Left colon (tissue), 2 donors: Measurements from ENCODE around the gene CDK6. TPM values are rescaled to one million over a fixed set of nuclear protein-coding genes. Genes with fewer than 3 reads are reported as not detected.
A peak's percentile ranks its signal among the peaks of the same experiment; 100 is the strongest.

Source experiments
- ATAC-seq: fragments of 200-7000 bp; cut with Tn5 transposase; one replicate; pipeline ENCODE4 v1.9.1; 2020; ENCODE audit warnings: mild to moderate bottlenecking, moderate library complexity
- DNase-seq, 2 donors: peaks; one replicate each; pipeline ENCODE4 v3.0.0-alpha.2; 2020
- intact Hi-C, 2 donors: fragments of 100-400 bp; cut with DNase I in 1 of 2; cut with micrococcal nuclease in 1 of 2; formaldehyde crosslinking; loops; one replicate each; pipeline versions ENCODE4 v1.11.2 to v1.14.0; 2022; cut with DNase I, micrococcal nuclease
- total RNA-seq, 2 donors: library from RNA; stranded (reverse); fragmentation: NEBNext Ultra II Directional; extraction: Animal tissue kit (Norgen Biotek cat#: 25700); gene quantifications; one replicate each; pipeline ENCODE4 v1.2.1, GENCODE V29; 2021
- donor health status: DM: no; HTN: no; CAD: no.
- donor health status: DM: yes; HTN: yes; CAD: no.

CDK6 gene
- total RNA-seq, 2 donors from 2014 or later, result 27.2 to 35.5 TPM

DNA sequence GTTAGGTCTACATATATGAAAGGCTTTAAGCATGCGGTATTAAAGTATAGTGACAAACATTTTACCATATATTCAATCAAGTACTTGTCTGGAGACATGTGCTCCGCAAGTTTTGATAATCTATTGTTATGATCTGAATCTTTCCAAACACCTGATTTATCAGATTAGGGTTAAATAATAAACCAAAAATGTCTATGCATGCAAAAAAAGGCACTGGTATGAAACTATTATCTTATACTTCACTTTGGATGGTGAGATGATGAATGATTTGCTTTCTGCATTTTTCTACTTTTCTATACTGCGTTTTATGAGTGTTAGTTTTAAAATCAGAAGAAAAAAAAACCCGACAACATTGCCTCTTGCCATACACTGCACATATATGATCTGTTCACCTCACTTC is 208.4 kb downstream of the CDK6 start:
- no peak for DNase-seq
- ATAC-seq, result no peak
- intact Hi-C loops, result loop anchor here in 1 of 2 donors (10.0 kb wide), 1 partner anchor 207 kb away; the partner anchor contains the start of gene CDK6

DNA sequence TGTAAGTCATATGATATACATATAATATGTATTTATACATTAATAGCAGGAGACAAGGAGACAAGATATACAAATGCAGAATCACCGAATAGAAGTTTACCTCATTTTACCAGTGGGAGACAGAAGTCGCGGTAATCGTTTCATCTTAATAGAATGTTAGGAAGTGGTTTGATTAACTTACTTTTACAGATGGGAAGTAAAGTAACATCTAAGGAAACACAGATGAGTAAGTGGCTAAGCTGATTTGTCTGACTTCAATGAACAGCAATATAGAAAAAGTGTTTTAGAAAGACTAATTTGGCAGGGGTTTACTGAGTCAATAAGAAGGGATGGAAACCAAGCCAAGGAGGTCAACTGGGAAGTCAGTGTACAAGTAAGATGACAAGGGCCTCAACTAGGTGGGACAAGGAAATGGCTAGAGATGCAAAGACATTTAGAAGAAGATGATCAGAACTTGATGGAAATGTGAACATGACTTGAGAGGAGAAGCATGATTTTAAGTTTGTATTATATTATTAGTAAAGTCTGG is 210.0 kb downstream of the CDK6 start:
- intact Hi-C loops, result loop anchor here in 1 of 2 donors (10.0 kb wide), 1 partner anchor 208 kb away; the partner anchor contains the start of gene CDK6
- ATAC-seq (no peak), DNase-seq (no peak)

GRCh38 chr7:92625617-92626016 is 210.8 kb downstream of the CDK6 start:
- intact Hi-C loops, result loop anchor here in 1 of 2 donors (10.0 kb wide), 1 partner anchor 209 kb away; the partner anchor contains the start of gene CDK6
- ATAC-seq (no peak), DNase-seq (no peak)

DNA sequence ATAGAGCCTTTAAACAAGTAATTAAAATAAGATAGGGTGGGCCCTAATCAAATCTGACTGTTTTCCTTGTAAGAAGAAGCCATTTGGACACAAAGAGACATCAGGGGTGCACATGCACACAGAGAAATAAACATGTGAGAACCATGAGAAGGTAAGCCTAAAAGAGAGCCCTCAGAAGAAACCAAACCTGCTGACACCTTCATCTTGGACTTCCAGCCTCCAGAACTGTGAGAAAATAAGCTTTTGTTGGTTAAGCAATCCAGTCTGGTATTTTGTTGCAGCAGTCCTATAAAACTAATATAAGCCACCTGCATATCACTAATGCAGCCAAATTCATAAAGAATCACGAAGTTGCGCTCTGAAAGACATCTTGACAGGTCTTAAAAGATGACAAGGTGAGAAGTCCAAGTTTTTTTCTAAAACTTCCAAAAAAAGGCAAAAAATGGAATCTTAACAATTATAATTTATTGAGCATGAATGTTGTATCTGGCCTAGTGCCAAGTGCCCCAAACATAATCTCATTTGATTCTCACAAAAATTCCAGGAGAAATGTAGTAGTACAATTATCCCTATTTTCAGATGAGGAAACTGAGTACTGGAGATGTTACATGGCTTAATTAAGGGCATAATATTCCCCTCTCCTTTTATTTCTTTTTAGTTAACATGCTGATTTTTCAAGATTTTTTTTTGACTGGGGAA is 211.9 kb downstream of the CDK6 start:
- ATAC-seq (no peak), DNase-seq (no peak)
- intact Hi-C loops, result loop anchor here in 1 of 2 donors (10.0 kb wide), 1 partner anchor 210 kb away; the partner anchor contains the start of gene CDK6

DNA sequence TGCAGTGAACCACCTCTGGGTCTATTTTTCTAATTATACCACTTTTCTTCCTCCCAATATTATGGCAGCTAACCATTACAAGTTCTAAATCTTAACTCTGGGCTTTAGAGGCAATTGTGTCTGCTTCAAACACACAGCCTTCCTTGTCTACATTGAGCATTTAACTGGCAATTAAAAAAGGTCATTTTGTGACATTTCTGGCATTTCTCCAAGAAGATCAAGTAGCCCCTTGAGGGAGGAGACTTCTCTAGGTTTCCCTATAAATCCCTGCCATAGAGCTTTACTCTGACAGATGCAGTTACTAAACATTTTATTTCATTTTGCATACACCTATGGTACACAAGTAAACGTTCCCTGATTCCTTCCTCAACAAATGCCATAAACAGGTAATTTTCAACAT is 212.8 kb downstream of the CDK6 start:
- ATAC-seq, result peak; percentile 39
- DNase-seq, result no peak
- intact Hi-C loops, result loop anchor here in 1 of 2 donors (10.0 kb wide), 1 partner anchor 211 kb away; the partner anchor contains the start of gene CDK6

DNA sequence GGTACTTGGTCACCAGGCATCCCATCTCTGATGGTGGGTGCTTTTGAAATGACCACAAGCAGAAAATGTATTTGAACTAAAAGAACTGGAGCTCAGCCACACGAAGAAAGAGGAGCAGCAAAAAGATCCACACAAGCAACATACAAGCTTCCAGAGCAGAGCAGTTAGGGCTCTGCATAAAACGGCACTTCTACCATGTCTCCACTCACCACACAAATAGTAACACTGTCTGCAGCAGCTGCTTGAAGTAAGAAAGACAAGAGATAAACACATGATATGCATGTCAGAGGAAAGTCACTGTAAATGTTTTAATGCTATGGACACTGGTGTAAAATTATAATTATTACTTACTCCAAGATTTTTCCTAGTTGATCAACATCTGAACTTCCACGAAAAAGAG is 213.7 kb downstream of the CDK6 start:
- ATAC-seq, result no peak

GRCh38 chr7:92622030-92622429 is 214.3 kb downstream of the CDK6 start:
- DNase-seq (no peak), ATAC-seq (no peak)
- intact Hi-C loops, result loop anchor here in 1 of 2 donors (10.0 kb wide), 1 partner anchor 213 kb away; the partner anchor contains the start of gene CDK6

More for the DNA sequence above, 213.7 kb downstream of the CDK6 start:
- DNase-seq, result no peak
- intact Hi-C loops, result loop anchor here in 1 of 2 donors (10.0 kb wide), 1 partner anchor 212 kb away; the partner anchor contains the start of gene CDK6

- ATAC-seq (peak; percentile 19), DNase-seq (no peak)
- intact Hi-C loops, result loop anchor here in 1 of 2 donors (10.0 kb wide), 1 partner anchor 213 kb away; the partner anchor contains the start of gene CDK6
Measured at GRCh38 chr7:92621561-92622023, 214.8 kb downstream of the CDK6 start.

DNA sequence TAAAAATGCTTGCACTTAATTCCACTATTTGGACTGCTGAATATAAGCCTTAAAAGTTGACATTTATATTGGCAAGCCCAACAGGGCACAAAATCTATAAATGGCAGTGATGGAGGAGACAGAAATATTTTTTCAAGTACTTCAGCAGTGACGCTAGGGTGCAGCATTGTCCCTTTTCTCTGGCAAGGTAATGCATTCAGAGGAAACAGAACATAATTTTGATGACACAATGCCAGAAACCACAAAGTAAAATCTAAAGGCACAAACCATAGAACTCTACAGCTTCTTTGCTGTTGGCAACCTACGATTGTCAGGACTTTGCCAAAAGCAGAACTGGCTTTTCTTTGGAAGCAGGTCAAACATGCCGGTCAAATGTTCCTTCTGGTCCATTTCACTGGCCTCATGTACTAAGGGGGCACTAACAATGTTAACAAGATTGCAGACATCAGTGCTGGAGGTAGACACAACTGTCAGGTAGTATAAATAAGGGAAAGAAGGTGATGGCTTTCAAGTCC is 215.3 kb downstream of the CDK6 start:
- intact Hi-C loops, result loop anchor here in 1 of 2 donors (10.0 kb wide), 1 partner anchor 214 kb away; the partner anchor contains the start of gene CDK6
- ATAC-seq (peak; percentile 87), DNase-seq (peak; percentile 64 to 76)

DNA sequence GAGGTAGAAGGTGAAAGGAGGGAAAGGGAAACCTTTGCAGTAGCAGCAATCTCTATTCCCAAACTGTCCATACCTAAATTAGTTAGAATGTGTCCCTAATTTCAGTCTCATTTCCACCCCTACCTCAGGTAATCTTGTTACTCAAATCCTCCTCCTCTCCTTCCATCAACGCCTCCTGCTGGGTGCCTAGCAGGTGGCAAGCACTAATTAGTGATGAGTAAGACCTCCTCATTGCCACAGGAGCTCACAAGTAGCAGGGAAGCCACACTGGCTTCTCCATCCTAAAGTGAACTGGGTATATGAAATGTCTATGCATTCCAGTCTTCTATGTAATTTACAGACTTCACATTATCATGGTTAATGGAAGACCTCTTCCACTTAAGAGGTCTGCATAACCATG is 220.5 kb downstream of the CDK6 start:
- ATAC-seq (no peak), DNase-seq (no peak)
- intact Hi-C loops, result loop anchor here (10.0 kb wide), 1 partner anchor 439 kb away; no protein-coding TSS in a partner anchor

GRCh38 chr7:92614660-92615174 is 221.7 kb downstream of the CDK6 start:
- peak; percentile 40 for ATAC-seq
- intact Hi-C loops, result loop anchor here (10.0 kb wide), 1 partner anchor 440 kb away; no protein-coding TSS in a partner anchor
- no peak for DNase-seq

DNA sequence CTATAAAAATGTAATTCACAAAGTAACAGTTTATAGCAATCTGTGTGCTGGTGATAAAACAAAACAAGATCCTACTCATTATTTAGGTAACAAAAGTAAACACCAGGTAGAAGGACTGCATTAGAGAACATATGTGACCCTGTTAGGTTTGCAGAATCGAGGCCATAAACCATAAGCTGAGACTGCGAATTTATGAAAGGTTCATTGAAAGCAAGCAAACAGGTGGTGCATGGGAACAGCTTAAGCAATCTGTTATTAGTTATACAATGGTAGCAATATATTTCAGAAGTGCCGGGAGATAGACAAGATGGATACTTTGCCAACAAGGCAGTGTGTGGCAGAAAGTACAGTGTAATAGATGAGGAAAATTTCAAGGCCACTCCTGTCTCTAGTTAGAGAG is 222.7 kb downstream of the CDK6 start:
- ATAC-seq, result peak; percentile 74
- intact Hi-C loops, result loop anchor here (10.0 kb wide), 1 partner anchor 441 kb away; no protein-coding TSS in a partner anchor
- DNase-seq, result no peak

- intact Hi-C loops, result loop anchor here (10.0 kb wide), 1 partner anchor 442 kb away; no protein-coding TSS in a partner anchor
- ATAC-seq (no peak), DNase-seq (no peak)
Measured at GRCh38 chr7:92613214-92613613, 223.2 kb downstream of the CDK6 start.

DNA sequence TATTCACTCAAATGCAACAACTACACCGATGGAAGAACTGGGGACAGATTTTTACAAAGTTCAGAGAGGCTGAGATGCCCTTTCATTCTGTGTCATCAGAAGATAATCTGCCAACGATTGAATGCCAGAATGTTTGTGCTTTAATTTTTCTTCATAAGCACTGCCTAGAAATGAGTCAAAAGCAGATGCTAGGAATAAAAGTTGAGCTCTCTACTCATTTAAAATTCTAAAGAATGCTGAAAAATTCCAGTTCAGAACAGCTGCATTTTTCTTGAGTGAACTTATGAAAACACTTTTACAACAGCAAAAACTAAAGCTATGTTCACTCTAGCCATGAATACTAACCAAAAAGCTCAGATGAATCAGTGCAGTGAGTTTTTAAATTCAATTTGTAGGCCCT is 223.9 kb downstream of the CDK6 start:
- no peak for ATAC-seq
- no peak for DNase-seq
- intact Hi-C loops, result loop anchor here (10.0 kb wide), 1 partner anchor 442 kb away; no protein-coding TSS in a partner anchor

GRCh38 chr7:92611735-92612134 is 224.6 kb downstream of the CDK6 start:
- ATAC-seq (no peak), DNase-seq (no peak)
- intact Hi-C loops, result loop anchor here (10.0 kb wide), 1 partner anchor 443 kb away; no protein-coding TSS in a partner anchor

DNA sequence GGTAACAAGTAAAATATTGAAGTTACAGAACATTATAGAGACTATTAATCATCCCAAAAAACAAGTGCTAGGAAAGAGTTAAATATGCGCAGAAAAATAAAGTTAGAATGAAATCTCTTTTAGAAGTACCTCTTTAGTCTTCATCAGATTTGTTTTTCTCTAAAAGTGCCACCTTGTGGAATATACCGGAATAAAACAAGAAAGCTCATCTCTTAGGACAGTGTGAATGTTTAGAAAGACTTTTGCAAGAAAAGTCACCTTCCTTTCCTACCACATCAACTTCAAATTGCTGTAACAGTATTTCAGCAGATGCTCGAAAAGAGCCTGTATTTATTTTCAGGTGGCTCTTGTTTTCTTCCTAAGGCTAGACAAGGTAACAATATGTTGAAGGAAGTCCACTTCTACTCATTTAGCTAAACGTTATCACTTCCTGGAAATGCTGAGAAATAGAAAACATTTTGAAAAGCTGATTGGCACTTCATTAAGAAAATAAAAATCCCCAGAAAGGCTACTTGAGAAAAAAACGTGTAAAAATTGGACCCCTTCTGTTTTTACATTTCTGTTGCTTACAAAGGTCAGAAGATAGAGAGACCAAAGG is 226.4 kb downstream of the CDK6 start:
- DNase-seq, result no peak
- ATAC-seq, result peak; percentile 37
- intact Hi-C loops, result loop anchor here (10.0 kb wide), 1 partner anchor 445 kb away; no protein-coding TSS in a partner anchor

DNA sequence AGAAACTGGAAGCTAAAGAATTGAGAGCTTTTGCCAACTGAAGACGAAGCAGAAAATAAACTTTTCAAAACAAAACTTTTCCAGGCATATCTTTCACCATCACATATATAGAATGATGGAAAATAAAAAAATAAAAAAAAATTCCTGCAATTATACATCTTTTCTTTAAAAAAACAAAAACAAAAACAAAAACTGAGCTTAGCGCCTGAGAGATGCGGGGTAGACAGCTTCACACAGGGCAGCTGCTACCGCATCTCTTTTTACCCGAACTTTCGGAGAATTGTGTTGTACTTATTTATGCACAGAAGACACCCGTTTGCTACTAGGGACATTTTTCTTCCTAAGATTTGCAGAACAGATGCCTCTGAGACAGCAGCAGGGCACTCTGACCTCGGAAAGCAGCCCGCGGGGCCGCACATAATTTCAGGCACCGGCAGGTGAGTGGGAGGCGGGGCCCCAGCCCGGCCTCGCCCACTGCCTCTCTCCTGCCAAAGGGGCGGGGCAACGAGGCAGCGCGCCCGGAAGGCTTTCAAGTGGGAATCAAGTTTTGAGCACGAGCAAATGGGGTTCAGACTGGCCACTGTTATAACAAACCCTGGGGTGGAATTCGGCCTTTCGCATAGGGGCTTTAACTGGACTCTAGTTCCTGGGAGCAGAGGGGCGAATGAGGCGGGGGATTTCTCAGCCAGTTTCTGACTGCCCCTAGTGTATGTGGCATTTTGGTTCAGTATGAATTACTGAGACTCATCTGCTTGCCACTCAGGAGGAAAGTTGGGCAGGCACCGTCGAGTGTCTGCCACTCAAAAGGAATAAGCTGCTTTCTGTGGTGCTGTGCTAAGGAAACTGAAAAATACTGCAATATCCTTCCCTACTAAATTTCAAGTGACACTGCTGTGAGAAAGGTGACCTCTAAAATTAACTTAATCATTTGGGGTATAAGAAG is 227.7 kb downstream of the CDK6 start:
- intact Hi-C loops, result no loop called here
- no peak for DNase-seq
- ATAC-seq, result no peak
